Stimulated activated CD8-positive, alpha-beta memory T cell treated with anti-CD3 and anti-CD28 coated beads, Interleukin-2, amount 100 ng/mL, for 48 hours (primary cell): Measurements from ENCODE around the gene GBX1.
A peak's percentile ranks its signal among the peaks of the same experiment; 100 is the strongest.

Experiments
- DNase-seq, 2 donors: peaks; one replicate each; pipeline ENCODE4 v3.0.0-alpha.2; 2020; ENCODE audit warnings: low read depth in 2 of 2

Gene GBX1

DNA sequence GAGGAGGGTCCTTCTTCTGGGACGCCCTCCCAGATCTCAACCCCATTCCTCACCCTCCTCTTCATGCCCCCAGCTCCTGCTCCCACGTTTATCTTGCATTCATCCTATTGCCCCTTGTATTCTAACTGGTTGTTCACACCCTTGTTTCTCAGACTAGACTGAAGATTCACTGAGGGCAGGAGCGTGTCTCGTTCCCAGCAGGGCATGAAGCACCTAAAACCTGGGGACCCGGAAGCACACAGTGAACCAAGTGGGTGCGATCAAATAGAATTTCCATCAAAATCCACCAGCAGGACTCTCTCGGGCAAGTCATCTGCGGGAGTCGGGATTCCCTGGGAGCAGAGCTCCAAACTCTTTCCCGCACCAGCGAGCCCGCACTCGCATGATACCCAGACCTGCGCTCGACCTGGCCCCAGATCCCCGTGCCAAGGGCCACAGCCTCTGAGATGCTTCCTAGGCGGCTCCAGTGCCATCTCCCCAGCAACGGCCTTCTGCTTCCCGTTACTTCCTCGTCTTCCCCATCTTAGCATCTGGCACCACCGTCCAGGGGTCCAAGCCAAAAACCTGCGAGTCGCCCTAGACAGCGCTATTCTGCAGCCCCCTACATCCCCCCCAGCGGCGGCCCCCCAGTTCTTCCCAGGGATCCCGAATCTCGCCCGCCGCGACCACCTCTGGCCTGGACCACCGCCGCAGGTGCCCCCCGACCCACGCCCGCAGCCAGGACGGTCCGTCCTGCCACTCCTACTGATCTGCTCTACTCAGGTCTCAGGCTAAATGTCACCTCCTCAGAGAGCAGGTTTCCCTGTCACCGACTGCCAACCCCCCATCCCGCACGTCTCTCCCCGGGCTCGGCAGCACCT lies 6.1 kb upstream of the GBX1 start:
- DNase-seq: no peak

DNA sequence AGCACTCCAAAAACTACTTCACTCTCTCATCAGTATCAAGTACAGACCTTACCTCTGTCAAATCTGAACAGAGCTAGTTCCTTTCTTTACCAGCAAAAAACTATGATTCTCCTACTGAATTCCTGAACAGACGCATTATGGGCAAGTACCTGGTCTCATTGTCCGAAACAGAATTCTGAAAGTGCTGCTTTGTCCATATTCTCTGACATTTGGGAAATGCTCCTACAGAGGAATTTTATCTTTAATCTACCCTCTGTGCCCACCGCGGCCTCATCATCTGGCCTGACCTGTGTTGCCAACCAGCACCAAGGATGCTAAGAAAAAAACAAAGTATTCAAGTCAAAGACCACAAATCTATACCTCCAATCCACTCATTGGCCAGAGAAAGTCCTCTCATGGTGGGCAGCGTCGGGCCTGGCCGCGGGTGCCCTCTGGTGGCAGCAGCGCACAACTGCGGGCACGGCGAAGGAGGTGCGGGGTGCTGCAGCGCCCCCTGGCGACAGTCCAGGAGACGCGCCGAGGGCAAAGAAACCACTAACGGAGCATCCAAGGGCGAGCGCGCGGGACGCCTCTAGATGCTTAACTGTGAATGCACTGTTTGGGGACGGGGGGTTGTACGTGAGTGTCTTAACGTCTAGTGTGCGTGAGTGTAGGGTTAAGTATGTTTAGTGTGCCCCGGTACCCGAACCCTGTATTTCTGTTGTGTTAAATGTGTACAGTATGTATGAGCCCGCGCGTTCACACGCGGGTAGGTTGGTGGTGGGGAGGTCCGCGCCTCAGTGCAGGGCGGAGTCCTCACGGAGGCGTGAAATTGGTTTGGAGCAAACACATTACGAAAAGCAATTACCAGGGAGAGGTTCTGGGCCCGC lies 5.0 kb upstream of the GBX1 start:
- DNase-seq: peak; percentile 72

DNA sequence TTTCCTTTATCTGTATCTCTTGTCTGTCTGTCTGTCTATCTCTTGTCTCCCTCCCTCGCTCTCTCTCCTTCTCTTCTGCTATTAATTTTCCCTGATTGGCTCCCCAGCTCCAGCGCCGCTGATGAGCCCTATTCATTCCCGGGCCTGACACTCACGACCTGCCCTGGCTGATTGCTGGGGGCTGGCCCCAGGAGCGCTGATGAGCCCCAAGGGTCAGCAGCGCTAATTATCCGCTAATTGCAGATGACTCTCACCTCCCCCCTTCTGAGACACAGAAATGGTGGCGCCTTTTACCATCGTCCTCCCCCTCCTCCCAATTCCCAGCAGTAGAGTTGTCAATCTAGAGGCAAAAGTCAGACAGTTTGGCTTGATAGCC lies 1.3 kb upstream of the GBX1 start:
- DNase-seq: no peak

DNA sequence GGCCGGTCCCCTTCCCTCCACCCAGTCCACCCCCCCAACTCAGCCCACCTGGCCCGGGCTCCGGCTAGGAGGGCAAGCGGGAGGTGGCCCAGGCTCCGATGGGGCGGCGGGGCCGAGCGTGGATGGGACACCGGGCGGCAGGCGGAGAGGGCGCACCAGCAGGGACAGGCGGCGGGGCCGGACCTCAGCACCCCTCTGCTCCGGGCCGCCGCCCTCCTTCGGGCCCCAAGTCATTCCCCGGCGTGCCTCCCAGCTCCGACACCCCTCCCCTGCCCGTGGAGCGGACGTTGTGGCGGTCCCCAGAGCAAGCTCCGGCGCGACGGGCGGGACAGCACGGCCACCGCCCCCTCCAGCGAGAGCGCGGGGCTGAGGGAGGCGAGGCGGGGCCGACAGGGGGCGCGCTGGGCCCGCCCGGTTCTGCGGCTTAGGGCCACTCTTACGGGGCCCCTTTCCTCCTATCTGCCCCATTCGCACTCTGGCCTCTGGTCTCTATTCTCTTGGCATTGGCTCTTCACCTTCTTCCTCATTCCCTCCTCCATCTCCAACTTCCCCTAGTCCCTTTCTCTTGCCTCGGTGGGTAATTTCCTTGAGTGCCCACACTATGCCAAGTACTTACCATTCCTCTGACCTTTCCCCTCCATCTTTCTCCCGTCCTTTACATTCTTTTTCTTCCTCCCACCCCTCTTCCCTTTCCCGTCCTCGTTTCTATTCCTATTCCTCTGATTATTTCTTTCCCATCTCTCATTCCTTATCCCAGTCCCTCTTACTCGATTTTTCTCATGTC lies 701 bp upstream of the GBX1 start:
- DNase-seq: peak; percentile 55 to 67

DNA sequence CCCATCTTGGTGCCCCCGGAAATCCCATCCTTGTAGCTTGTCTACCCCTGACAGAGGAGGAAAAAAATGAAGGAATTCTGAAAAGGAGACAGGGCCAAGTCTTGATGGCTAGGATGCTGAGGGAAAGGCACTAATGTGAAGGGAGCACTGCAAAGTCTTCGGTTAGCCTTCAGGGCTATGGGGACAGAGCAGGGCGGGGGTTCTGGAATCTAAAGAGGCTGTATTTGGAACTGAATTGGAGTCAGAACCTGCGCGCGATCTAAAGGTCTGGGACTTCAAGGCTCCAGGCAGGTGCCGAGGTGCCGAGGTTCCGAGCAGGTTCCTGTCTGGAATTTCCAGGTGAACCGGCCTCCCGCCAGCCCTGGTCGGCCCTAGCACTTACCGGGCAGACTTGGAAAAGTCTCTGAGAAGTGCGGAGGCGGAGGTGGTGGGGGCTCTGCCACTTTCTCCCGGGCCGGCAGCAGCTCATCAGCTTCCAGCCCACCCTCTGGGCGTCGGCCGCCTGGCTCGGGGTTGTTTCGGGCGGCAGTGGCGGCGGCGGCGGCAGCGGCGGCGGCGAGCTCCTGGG lies 781 bp downstream of the GBX1 start:
- no peak for DNase-seq

DNA sequence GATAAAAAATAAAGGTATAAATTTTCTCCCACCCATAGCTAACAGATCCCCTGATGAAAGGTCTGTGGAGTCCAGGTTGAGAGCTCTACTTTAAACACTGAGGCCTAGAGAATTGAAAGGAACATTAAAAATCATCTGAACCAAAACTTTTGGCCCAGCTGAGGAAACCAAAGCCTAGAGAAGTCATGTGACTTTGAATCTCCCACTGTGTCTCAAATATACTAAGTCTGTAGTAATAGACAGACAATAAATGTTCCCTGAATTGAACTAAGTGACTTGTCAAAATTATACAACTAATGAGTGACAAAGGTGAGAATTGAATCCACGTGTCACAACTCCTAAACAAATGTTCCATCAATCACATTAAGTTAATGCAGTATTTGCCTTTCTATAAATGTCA lies 5.7 kb downstream of the GBX1 start:
- DNase-seq: no peak

DNA sequence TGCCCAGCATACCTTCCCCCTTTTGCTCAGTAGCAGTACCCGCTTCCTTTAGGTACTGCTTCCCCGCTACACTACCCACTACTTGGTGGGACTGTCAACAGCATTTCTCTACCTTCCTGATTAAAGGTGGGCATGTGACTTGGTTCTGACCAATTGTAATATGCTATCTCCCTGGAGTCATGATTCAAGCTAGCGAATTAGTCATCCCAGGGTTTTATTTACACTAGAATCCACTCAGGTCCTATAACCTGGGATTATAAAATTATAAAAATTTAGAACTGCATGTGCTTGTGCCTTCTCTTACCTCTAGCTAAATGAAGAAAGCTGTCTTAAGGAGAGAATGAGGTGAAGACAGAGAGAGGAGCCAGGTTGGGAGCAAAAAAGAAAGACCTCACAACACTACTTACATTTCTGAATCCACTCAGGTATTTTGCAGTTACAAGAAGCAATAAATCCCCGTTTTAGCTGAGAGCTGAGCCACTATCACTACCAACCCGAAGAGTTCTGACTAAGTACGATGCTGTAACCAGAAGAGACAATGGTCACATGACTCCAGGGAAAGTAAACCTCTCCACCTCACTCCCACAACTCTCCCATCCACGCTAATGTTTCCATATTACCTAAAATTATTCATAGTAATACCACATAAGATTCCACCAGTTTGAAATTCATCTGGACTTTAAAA lies 9.7 kb downstream of the GBX1 start:
- DNase-seq: no peak

DNA sequence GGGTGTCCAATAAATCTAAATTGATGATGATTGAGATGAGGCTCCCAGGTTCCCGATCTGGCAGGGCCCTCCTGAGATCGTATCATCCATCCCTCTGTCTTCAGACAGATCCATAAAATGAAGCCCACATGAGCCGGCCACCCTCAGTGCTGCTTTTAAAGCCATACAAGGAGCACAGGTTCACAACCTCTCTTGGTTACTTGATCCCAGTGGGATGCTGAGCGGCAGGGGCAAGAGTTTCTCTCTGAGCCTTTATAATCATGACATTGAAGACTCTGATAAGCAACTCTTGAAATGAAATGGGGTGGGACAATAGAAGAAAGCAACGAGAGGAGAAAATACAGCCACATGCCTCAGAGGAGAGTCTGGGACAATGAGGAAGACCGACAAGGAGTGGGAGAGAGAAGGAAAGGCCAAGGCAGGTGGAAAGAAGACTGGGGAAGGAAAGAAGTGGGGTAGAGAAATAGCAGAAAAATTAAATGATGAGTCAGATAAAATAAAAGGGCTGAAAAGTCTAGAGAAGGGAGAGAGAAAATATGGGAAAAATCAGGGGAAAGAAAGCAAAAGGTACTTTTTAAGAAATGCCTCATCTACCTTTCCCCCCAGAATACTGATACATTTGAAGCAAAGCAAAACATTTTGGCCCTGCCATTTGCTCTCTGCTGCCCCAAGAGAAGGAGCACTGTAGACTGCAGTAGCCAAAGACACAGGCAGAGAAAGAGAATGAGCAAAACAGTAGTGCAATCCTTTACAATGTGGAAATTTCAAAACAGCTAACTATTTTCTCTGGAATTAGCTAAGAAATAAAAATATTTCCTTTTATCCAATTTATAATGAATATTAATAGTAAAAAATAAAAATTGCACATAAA lies 14.6 kb downstream of the GBX1 start:
- no peak for DNase-seq

DNA sequence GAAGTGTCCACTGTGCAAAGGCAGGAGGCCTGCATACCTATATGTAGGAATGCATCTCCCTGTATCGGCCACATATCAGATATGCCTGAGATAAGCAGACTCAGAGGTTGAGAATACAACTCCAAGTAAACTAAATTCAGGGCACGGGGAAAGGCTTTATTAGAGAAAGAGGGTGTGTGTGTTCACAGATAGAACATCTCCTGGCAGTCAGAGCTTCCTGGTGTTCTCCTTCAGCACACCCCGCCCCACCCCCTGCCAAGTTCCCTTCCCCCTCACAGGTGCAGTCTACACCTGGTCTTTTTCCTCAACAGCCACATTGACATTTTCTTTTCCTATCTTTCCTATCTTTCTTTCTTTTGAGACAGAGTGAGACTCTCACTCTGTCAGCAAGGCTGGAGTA lies 17.1 kb downstream of the GBX1 start:
- DNase-seq: no peak

DNA sequence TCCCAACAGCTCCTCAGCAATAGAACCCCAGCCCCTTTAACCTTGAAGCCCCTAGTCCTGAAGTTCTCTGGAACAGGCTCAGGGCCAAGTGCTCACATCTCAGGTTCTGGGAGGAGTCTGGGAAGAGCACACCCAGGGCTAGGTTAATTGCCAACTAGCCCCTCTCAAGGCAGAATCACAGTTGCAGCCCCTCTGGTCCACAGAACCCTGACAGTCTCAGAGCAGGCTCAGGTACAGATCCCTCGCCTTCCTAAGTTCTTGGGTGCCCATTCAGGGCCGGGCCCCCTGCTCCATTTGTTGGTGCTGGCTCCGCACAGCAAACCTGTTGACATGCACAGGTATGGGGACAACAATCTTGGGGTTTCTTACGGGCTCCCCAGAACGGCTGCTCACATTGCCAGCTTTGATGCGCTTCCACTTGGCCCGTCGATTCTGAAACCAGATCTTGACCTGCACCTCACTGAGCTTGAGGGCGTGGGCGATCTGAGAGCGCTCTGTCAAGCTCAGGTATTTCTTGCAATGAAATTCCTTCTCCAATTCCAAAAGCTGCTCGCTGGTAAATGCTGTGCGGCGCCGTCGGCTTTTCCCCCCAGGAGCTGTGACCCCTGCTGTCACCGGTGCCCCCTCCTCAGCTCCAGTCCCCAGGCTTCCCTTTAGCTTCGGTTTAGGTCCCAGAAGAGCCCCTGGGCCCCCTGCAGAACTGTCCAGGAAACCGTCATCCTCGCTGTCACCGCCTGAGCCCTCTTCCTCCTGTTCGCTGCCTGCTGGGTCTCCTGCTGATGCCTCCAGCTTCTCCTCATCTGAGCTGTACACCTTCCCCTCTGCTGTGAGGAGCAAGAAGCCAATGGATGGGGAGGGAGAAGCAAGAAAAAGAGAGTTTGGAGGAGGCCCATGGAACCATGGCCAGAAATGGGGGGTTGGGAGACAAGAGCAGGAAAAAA lies 18.9 kb downstream of the GBX1 start:
- no peak for DNase-seq

DNA sequence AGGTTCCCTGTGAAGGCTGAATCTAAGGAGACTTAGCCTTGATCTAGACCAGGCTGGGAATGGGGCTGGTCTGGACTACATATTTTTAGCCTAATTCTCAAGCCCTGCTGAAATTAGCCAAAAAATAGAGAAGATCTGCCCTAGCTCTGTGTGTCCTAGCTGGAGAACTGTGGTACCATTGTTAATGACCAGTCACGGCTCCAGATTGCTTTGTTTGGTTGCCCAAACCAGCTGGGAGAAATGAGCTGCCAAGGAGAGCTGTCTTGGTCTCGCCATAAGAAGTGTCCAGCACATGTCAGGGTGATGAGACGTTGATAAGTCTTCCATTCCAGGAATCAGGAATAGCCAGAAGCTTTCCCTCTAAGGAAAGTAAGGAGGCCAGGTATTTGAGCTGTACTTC lies 20.7 kb downstream of the GBX1 start:
- no peak for DNase-seq

DNA sequence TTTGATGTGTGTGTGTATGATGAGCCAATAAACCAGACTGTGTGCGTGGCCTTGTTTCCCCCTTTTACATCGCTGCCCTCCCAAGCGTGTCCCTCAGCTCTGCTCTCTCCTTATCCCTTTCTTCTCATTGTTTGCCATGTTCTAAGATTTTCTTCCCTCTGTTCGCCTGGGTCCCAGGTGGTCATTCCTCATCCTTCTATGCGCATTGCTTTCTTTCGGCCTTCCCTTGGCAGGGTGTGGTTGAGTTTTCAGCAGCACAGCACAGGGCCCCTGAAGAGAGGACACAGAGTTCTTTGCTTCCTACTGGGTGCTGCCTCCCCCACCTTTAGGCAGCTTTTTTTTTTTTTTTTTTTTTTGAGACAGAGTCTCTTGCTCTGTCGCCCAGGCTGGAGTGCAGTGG lies 23.1 kb downstream of the GBX1 start:
- no peak for DNase-seq

DNA sequence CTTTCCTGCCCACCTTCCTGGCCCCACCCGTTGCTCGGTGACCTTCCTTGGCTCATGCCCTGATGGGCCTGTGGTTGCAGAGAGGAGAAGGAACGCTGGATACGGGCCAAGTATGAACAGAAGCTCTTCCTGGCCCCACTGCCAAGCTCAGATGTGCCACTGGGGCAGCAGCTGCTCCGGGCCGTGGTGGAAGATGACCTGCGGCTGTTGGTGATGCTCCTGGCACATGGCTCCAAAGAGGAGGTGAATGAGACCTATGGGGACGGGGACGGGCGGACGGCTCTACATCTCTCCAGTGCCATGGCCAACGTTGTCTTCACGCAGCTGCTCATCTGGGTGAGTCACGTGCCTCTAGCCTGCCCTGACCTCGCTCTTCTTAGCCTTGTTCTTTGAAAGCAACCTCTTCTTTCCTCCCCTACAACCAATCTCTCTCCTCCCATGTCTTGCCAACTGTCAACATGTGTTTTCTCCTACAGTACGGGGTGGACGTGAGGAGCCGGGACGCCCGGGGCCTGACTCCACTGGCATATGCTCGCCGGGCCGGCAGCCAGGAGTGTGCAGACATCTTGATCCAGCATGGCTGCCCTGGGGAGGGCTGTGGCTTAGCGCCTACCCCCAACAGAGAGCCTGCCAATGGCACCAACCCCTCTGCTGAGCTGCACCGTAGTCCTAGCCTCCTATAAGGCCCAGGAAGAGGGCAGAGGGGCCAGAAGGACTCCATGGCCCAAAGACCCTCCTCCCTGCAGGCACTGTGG lies 24.1 kb downstream of the GBX1 start:
- no peak for DNase-seq

DNA sequence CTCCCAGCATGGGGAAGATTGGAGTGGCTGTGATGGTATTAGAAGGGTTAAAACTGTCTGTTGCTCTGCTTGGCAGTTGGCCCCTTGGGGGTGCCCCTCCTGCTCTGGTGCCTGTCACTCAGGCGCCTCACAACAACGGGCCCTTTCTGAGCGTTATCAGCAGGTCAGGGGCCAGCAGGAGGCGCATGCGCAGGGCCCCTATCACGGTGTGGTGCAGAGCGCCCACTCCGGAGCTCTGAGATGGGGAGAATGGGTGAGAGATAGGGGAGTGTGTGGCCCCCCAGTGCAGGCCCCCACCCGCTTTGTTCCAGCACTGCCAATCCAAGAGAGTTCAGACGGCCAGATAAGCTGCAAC lies 24.8 kb downstream of the GBX1 start:
- no peak for DNase-seq

DNA sequence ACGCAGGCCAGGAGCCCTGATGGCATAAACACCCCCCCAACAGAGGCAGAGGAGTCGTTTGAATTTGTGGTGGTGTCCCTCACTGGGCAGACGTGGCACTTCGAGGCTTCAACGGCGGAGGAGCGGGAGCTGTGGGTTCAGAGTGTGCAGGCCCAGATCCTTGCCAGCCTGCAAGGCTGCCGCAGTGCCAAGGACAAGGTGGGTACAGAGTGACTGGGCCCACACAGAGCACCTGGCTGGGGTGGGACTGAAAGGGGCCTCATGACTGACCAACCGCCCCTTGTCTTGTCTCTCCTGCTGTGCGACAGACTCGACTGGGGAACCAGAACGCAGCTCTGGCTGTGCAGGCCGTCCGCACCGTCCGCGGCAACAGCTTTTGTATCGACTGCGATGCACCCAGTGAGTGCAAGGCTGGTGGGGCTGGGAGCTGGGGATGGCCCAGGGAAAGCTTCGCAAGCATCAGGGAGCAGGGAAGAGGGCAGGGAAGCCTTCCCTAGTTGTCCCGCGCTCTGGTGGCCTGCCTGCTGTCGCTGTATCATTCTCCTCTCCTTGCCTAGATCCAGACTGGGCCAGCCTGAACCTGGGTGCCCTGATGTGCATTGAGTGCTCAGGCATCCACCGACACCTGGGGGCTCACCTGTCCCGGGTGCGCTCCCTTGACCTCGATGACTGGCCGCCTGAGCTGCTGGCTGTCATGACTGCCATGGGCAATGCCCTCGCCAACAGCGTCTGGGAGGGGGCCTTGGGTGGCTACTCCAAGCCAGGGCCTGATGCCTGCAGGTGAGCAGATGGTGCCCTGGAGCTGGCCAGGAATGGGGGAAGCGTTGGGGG lies 25.4 kb downstream of the GBX1 start:
- DNase-seq: no peak

DNA sequence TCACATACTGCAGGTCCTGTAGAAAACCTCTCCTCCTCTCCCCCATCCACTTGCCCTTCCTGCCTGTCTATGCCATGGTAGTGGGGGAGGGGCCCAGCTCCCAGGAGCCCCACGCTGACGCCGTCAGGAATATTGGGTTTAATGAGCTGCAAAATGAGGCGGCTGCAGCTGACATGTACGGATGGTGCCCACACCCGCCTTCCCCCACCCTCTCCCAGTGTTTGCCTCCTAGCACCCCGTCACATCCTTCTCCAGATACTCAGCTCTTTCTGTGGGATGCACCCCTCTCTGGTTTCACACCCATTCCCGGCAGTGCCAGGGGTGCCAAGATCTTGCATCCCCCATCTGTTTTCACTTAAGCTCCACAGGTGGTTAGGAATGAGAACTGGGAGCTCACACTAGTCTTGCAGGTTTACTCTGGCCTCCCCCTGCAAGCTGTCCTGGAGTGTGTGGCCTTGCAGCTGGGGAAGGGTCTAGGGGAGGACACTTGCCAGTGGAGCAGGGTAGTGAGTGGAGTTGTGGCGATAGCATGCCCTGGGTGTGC lies 26.1 kb downstream of the GBX1 start:
- DNase-seq: no peak

DNA sequence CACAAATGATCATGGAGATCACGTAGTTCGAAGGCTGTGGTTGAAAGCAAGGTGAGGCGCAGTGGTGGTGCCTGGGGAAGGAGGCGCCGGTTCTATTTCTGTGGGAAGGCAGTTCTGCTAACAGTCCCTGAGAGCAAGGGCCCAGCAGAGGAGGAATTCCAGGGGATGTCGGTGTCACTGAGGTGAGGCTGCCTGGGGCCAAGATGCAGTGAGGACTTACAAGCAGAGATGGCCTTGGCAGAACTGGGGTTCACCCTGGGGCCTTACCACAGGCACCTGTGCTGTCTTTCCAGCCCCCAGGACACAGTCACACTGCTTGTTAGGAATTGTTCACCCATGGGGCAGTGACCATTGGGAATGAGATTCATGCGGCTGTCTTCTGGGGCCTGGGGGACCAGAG lies 26.7 kb downstream of the GBX1 start:
- no peak for DNase-seq
